ENCODE measurements around the gene CSMD2. TPM values are rescaled to one million over a fixed set of nuclear protein-coding genes. Genes with fewer than 3 reads are reported as not detected.

Gene CSMD2
- total RNA-seq, 1 donor from 2014 or later = 0.70 TPM

- intact Hi-C loops (cut with DNase I) = loop anchor here (5.0 kb wide), 1 partner anchor 286 kb away; no protein-coding TSS in a partner anchor
Observed at GRCh38 chr1:34162852-34163766, 1.9 kb downstream of the CSMD2 start.

GRCh38 chr1:34156739-34157138 is 8.3 kb downstream of the CSMD2 start:
- no peak for DNase-seq (ENCODE audit: low spot score)
- intact Hi-C loops (cut with DNase I) = no loop called here

More at GRCh38 chr1:34162852-34163766, 1.9 kb downstream of the CSMD2 start:
- peak; percentile 79 for DNase-seq (ENCODE audit: low spot score)

GRCh38 chr1:34155860-34156259 is 9.2 kb downstream of the CSMD2 start:
- no peak for DNase-seq (ENCODE audit: low spot score)
- intact Hi-C loops (cut with DNase I) = no loop called here

GRCh38 chr1:34153246-34153645 is 11.8 kb downstream of the CSMD2 start:
- intact Hi-C loops (cut with DNase I) = no loop called here
- DNase-seq (ENCODE audit: low spot score) = no peak

GRCh38 chr1:34149501-34149900 is 15.5 kb downstream of the CSMD2 start:
- DNase-seq (ENCODE audit: low spot score) = no peak
- intact Hi-C loops (cut with DNase I) = no loop called here

GRCh38 chr1:34147301-34147700 is 17.7 kb downstream of the CSMD2 start:
- DNase-seq (ENCODE audit: low spot score) = no peak
- intact Hi-C loops (cut with DNase I) = no loop called here

- no peak for DNase-seq (ENCODE audit: low spot score)
- intact Hi-C loops (cut with DNase I) = no loop called here
Observed at GRCh38 chr1:34144766-34145165, 20.3 kb downstream of the CSMD2 start.

- intact Hi-C loops (cut with DNase I) = no loop called here
- no peak for DNase-seq (ENCODE audit: low spot score)
Observed at GRCh38 chr1:34143975-34144374, 21.1 kb downstream of the CSMD2 start.

- DNase-seq (ENCODE audit: low spot score) = no peak
- intact Hi-C loops (cut with DNase I) = no loop called here
Observed at GRCh38 chr1:34140011-34140676, 24.9 kb downstream of the CSMD2 start.

GRCh38 chr1:34137411-34137810 is 27.6 kb downstream of the CSMD2 start:
- no peak for DNase-seq (ENCODE audit: low spot score)
- intact Hi-C loops (cut with DNase I) = no loop called here

- intact Hi-C loops (cut with DNase I) = no loop called here
- DNase-seq (ENCODE audit: low spot score) = no peak
Observed at GRCh38 chr1:34132161-34132420, 32.9 kb downstream of the CSMD2 start.

- no peak for DNase-seq (ENCODE audit: low spot score)
- intact Hi-C loops (cut with DNase I) = no loop called here
Observed at GRCh38 chr1:34131396-34132160, 33.5 kb downstream of the CSMD2 start.

- intact Hi-C loops (cut with DNase I) = no loop called here
- DNase-seq (ENCODE audit: low spot score) = no peak
Observed at GRCh38 chr1:34130306-34130705, 34.7 kb downstream of the CSMD2 start.

GRCh38 chr1:34129630-34130029 is 35.4 kb downstream of the CSMD2 start:
- DNase-seq (ENCODE audit: low spot score) = no peak
- intact Hi-C loops (cut with DNase I) = no loop called here

- intact Hi-C loops (cut with DNase I) = no loop called here
- no peak for DNase-seq (ENCODE audit: low spot score)
Observed at GRCh38 chr1:34128186-34128889, 36.7 kb downstream of the CSMD2 start.

GRCh38 chr1:34127006-34128000 is 37.7 kb downstream of the CSMD2 start:
- DNase-seq (ENCODE audit: low spot score) = no peak

GRCh38 chr1:34126486-34126885 is 38.5 kb downstream of the CSMD2 start:
- intact Hi-C loops (cut with DNase I) = no loop called here
- DNase-seq (ENCODE audit: low spot score) = no peak

More at GRCh38 chr1:34127006-34128000, 37.7 kb downstream of the CSMD2 start:
- intact Hi-C loops (cut with DNase I) = no loop called here

- intact Hi-C loops (cut with DNase I) = no loop called here
- DNase-seq (ENCODE audit: low spot score) = no peak
Observed at GRCh38 chr1:34125721-34126380, 39.2 kb downstream of the CSMD2 start.
